OCI-LY1 (cell line): ENCODE measurements around the gene FCAMR.

Experiments
- H2AFZ ChIP-seq: fragments of 200-600 bp; sonication (generic), shearing (Covaris generic); 2 replicates; pipeline ENCODE4 v1.6.0; 2014; ENCODE audit warnings: antibody characterized with exemption, mild to moderate bottlenecking, low read length
- H3F3A ChIP-seq: fragments of 200-600 bp; sonication (generic), shearing (Covaris generic); 2 replicates; pipeline ENCODE4 v1.6.0; 2014; ENCODE audit warnings: mild to moderate bottlenecking, antibody characterized with exemption, low read length, moderate library complexity; ENCODE audit not compliant: insufficient read depth
- H3K27ac ChIP-seq: fragments of 200-600 bp; sonication (generic); 2 replicates; pipeline ENCODE4 v1.5.1; 2014; ENCODE audit warnings: low read length, mixed run types, mild to moderate bottlenecking, low read depth; ENCODE audit not compliant: poor library complexity, severe bottlenecking
- H3K27me3 ChIP-seq: fragments of 200-600 bp; sonication (generic); 2 replicates; pipeline ENCODE4 v1.6.0; 2014; ENCODE audit warnings: antibody characterized with exemption, mild to moderate bottlenecking, low read length, moderate library complexity; ENCODE audit not compliant: insufficient read depth
- H3K36me3 ChIP-seq: fragments of 200-600 bp; sonication (generic); 2 replicates; pipeline ENCODE4 v1.6.1; 2014; ENCODE audit warnings: mild to moderate bottlenecking, antibody characterized with exemption, low read length, moderate library complexity, mixed read lengths; ENCODE audit not compliant: insufficient read depth
- H3K4me1 ChIP-seq: fragments of 200-600 bp; sonication (generic); 2 replicates; pipeline ENCODE4 v1.5.1; 2014; ENCODE audit warnings: mild to moderate bottlenecking, low read length, moderate library complexity; ENCODE audit not compliant: insufficient read depth, severe bottlenecking
- H3K4me2 ChIP-seq: fragments of 200-600 bp; sonication (generic), shearing (Covaris generic); 2 replicates; pipeline ENCODE4 v1.6.1; 2014; ENCODE audit warnings: low read length
- H3K4me3 ChIP-seq: fragments of 200-600 bp; sonication (generic); 2 replicates; pipeline ENCODE4 v1.5.1; 2014; ENCODE audit warnings: low read length, low read depth, mild to moderate bottlenecking, mixed read lengths; ENCODE audit not compliant: poor library complexity, severe bottlenecking
- H3K79me2 ChIP-seq: fragments of 200-600 bp; shearing (Covaris generic); 2 replicates; pipeline ENCODE4 v1.6.1; 2016; ENCODE audit warnings: mixed run types, low read length, mixed read lengths; ENCODE audit not compliant: insufficient read depth
- H3K9ac ChIP-seq: fragments of 200-600 bp; sonication (generic), shearing (Covaris generic); 2 replicates; pipeline ENCODE4 v1.6.1; 2014; ENCODE audit warnings: mild to moderate bottlenecking, low read length, mixed read lengths
- H3K9me2 ChIP-seq: fragments of 200-600 bp; sonication (generic), shearing (Covaris generic); 2 replicates; pipeline ENCODE4 v1.6.1; 2014; ENCODE audit warnings: low read depth, mild to moderate bottlenecking, low read length, mixed read lengths
- H3K9me3 ChIP-seq: fragments of 200-600 bp; shearing (Covaris generic); 2 replicates; pipeline ENCODE4 v1.6.1; 2014; ENCODE audit warnings: low read length, mixed read lengths
- H4K20me1 ChIP-seq: fragments of 200-600 bp; sonication (generic), shearing (Covaris generic); 2 replicates; pipeline ENCODE4 v1.6.0; 2016; ENCODE audit warnings: mild to moderate bottlenecking, low read length; ENCODE audit not compliant: insufficient read depth
- CTCF ChIP-seq: fragments of 200-600 bp; sonication (generic), shearing (Covaris generic); IDR thresholded peaks from 2 replicates; pipeline ENCODE4 v1.5.1; 2017; ENCODE audit warnings: mild to moderate bottlenecking, antibody characterized with exemption, low read length, moderate library complexity, mixed read lengths
- EZH2 ChIP-seq: fragments of 200-600 bp; sonication (generic), shearing (Covaris generic); IDR thresholded peaks from 2 replicates; pipeline ENCODE4 v1.8.0; 2017; ENCODE audit warnings: borderline replicate concordance, mixed run types, mild to moderate bottlenecking, antibody characterized with exemption, low read length, moderate library complexity, mixed read lengths

FCAMR gene

GRCh38 chr1:206933333-206933945, 36.8 kb downstream of the FCAMR start:
- peaks cover 16% of the 10 kb centered on the region for H3K4me1 ChIP-seq
- peak; percentile 93 for TF ChIP-seq CTCF
- no peak for TF ChIP-seq EZH2
- H2AFZ ChIP-seq = no peak overlapping the region

GRCh38 chr1:206932177-206932576, 38.1 kb downstream of the FCAMR start:
- H3K9me2 ChIP-seq = no peaks in the 10 kb centered on the region
- peaks cover 16% of the 10 kb centered on the region for H3K4me1 ChIP-seq

More at GRCh38 chr1:206933333-206933945, 36.8 kb downstream of the FCAMR start:
- no peaks in the 10 kb centered on the region for H3F3A ChIP-seq
- no peaks in the 10 kb centered on the region for H3K9me3 ChIP-seq
- H3K79me2 ChIP-seq = no peaks in the 10 kb centered on the region
- no peaks in the 10 kb centered on the region for H3K36me3 ChIP-seq
- no peak overlapping the region for H3K4me3 ChIP-seq
- H3K9ac ChIP-seq = no peak overlapping the region
- no peaks in the 10 kb centered on the region for H4K20me1 ChIP-seq
- no peaks in the 10 kb centered on the region for H3K9me2 ChIP-seq
- no peak overlapping the region for H3K4me2 ChIP-seq
- H3K27me3 ChIP-seq = no peaks in the 10 kb centered on the region
- H3K27ac ChIP-seq = no peak overlapping the region

GRCh38 chr1:206931709-206932108, 38.6 kb downstream of the FCAMR start:
- Histone ChIP-seq H3K4me3 (no peak overlapping the region), H3K9me3 (no peaks in the 10 kb centered on the region), H3K79me2 (no peaks in the 10 kb centered on the region), H3K4me1 (peaks cover 16% of the 10 kb centered on the region), H3F3A (no peaks in the 10 kb centered on the region), H2AFZ (no peak overlapping the region), H3K4me2 (no peak overlapping the region), H3K9me2 (no peaks in the 10 kb centered on the region), H4K20me1 (no peaks in the 10 kb centered on the region), H3K27me3 (no peaks in the 10 kb centered on the region), H3K27ac (no peak overlapping the region), H3K36me3 (no peaks in the 10 kb centered on the region), H3K9ac (no peak overlapping the region)
- TF ChIP-seq CTCF (no peak), EZH2 (no peak)

More at GRCh38 chr1:206932177-206932576, 38.1 kb downstream of the FCAMR start:
- Histone ChIP-seq H3K27ac (no peak overlapping the region), H3K27me3 (no peaks in the 10 kb centered on the region), H3K4me3 (no peak overlapping the region), H3K9ac (no peak overlapping the region), H3K79me2 (no peaks in the 10 kb centered on the region), H3K4me2 (no peak overlapping the region), H3K9me3 (no peaks in the 10 kb centered on the region), H3F3A (no peaks in the 10 kb centered on the region), H2AFZ (no peak overlapping the region), H3K36me3 (no peaks in the 10 kb centered on the region), H4K20me1 (no peaks in the 10 kb centered on the region)
- TF ChIP-seq EZH2 (no peak), CTCF (no peak)
